ENCODE measurements around the gene MAML3. TPM values are rescaled to one million over a fixed set of nuclear protein-coding genes. Genes with fewer than 3 reads are reported as not detected.

Gene MAML3
- polyA plus RNA-seq, 1 donor (not counting 4 experiments of a cell fraction or from before 2014, with no cell fraction given): 0.68 TPM

- no peaks in the 10 kb centered on the region for H3K27me3 ChIP-seq (ENCODE audit: control insufficient read depth, extremely low read depth, insufficient read depth, low read length)
- H3K27ac ChIP-seq (ENCODE audit: control insufficient read depth, insufficient read depth, low read length): no peak overlapping the region
- FAIRE-seq: no peak
- H3K79me2 ChIP-seq (ENCODE audit: control insufficient read depth, insufficient read depth, low read length): no peaks in the 10 kb centered on the region
- H3K9ac ChIP-seq (ENCODE audit: control insufficient read depth, extremely low read depth, insufficient read depth, low read length): no peak overlapping the region
- no peaks in the 10 kb centered on the region for H3K9me3 ChIP-seq (ENCODE audit: control insufficient read depth, low read depth, low read length)
- peaks cover 3% of the 10 kb centered on the region for H3K4me1 ChIP-seq (ENCODE audit: control insufficient read depth, extremely low read depth, insufficient read depth, low read length)
- H3K9me1 ChIP-seq (ENCODE audit: control insufficient read depth, extremely low read depth, insufficient read depth, low read length): no peaks in the 10 kb centered on the region
- no peak for TF ChIP-seq CTCF (optimal IDR thresholded peaks at IDR 0.05 in 1 of 3, IDR thresholded peaks at IDR 0.05 in 1 of 3, conservative IDR thresholded peaks at IDR 0.05 in 1 of 3; ENCODE audit: extremely low read depth in 1 of 3, insufficient read depth in 2 of 3, low read length in 3 of 3)
- no peak for TF ChIP-seq EZH2 (IDR thresholded peaks at IDR 0.05; ENCODE audit: low read length)
- no peaks in the 10 kb centered on the region for H4K20me1 ChIP-seq (ENCODE audit: control insufficient read depth, extremely low read depth, insufficient read depth, low read length)
- H2AFZ ChIP-seq (ENCODE audit: control insufficient read depth, low read length): no peak overlapping the region
- H3K4me2 ChIP-seq (ENCODE audit: control insufficient read depth, extremely low read depth, insufficient read depth, low read depth, low read length): peak overlapping the region; percentile 59
- dilution Hi-C loops (cut with MboI; ENCODE audit: extremely low pct_ligation_motif_present, low sequenced_read_pairs): no loop called here
- no peaks in the 10 kb centered on the region for H3K36me3 ChIP-seq (ENCODE audit: control insufficient read depth in 2 of 2, extremely low read depth in 1 of 2, insufficient read depth in 2 of 2, low read length in 2 of 2)
- DNase-seq (ENCODE audit: low read depth, low spot score): no peak
- H3K4me3 ChIP-seq (ENCODE audit: control insufficient read depth in 2 of 3, extremely low read depth in 1 of 3, insufficient read depth in 2 of 3, low read depth in 1 of 3, low read length in 3 of 3): no peak overlapping the region
Measured at GRCh38 chr4:140004922-140005627, 148.9 kb downstream of the MAML3 start.

GRCh38 chr4:140004549-140004895 is 149.5 kb downstream of the MAML3 start:
- Histone ChIP-seq H4K20me1 (ENCODE audit: control insufficient read depth, extremely low read depth, insufficient read depth, low read length) (no peaks in the 10 kb centered on the region), H3K4me3 (ENCODE audit: control insufficient read depth in 2 of 3, extremely low read depth in 1 of 3, insufficient read depth in 2 of 3, low read depth in 1 of 3, low read length in 3 of 3) (peak overlapping the region in 2 of 3 experiments; percentile 21 to 31), H3K9me1 (ENCODE audit: control insufficient read depth, extremely low read depth, insufficient read depth, low read length) (no peaks in the 10 kb centered on the region), H3K36me3 (ENCODE audit: control insufficient read depth in 2 of 2, extremely low read depth in 1 of 2, insufficient read depth in 2 of 2, low read length in 2 of 2) (no peaks in the 10 kb centered on the region), H3K4me2 (ENCODE audit: control insufficient read depth, extremely low read depth, insufficient read depth, low read depth, low read length) (peak overlapping the region; percentile 59), H3K9ac (ENCODE audit: control insufficient read depth, extremely low read depth, insufficient read depth, low read length) (no peak overlapping the region), H3K27ac (ENCODE audit: control insufficient read depth, insufficient read depth, low read length) (no peak overlapping the region), H3K27me3 (ENCODE audit: control insufficient read depth, extremely low read depth, insufficient read depth, low read length) (no peaks in the 10 kb centered on the region), H3K9me3 (ENCODE audit: control insufficient read depth, low read depth, low read length) (no peaks in the 10 kb centered on the region), H3K79me2 (ENCODE audit: control insufficient read depth, insufficient read depth, low read length) (no peaks in the 10 kb centered on the region), H2AFZ (ENCODE audit: control insufficient read depth, low read length) (peak overlapping the region; percentile 5), H3K4me1 (ENCODE audit: control insufficient read depth, extremely low read depth, insufficient read depth, low read length) (peaks cover 3% of the 10 kb centered on the region)
- no peak for TF ChIP-seq CTCF (optimal IDR thresholded peaks at IDR 0.05 in 1 of 3, IDR thresholded peaks at IDR 0.05 in 1 of 3, conservative IDR thresholded peaks at IDR 0.05 in 1 of 3; ENCODE audit: extremely low read depth in 1 of 3, insufficient read depth in 2 of 3, low read length in 3 of 3)
- TF ChIP-seq EZH2 (IDR thresholded peaks at IDR 0.05; ENCODE audit: low read length): no peak
- no peak for DNase-seq (ENCODE audit: low read depth, low spot score)
- dilution Hi-C loops (cut with MboI; ENCODE audit: extremely low pct_ligation_motif_present, low sequenced_read_pairs): no loop called here
- FAIRE-seq: no peak
